C4-2B (cell line): ENCODE measurements around the gene RBP3.

Source experiments
- ZFX ChIP-seq: fragments of 450-650 bp; IDR thresholded peaks from 2 replicates; pipeline ENCODE4 v1.6.1; 2017
- TF ChIP-seq, protein P1 (sequence below): fragments of 450-650 bp; conservative IDR thresholded peaks from 2 replicates; pipeline ENCODE4 v1.5.1; 2017; ENCODE audit warnings: mild to moderate bottlenecking

- TF ChIP-seq, protein P1, sequence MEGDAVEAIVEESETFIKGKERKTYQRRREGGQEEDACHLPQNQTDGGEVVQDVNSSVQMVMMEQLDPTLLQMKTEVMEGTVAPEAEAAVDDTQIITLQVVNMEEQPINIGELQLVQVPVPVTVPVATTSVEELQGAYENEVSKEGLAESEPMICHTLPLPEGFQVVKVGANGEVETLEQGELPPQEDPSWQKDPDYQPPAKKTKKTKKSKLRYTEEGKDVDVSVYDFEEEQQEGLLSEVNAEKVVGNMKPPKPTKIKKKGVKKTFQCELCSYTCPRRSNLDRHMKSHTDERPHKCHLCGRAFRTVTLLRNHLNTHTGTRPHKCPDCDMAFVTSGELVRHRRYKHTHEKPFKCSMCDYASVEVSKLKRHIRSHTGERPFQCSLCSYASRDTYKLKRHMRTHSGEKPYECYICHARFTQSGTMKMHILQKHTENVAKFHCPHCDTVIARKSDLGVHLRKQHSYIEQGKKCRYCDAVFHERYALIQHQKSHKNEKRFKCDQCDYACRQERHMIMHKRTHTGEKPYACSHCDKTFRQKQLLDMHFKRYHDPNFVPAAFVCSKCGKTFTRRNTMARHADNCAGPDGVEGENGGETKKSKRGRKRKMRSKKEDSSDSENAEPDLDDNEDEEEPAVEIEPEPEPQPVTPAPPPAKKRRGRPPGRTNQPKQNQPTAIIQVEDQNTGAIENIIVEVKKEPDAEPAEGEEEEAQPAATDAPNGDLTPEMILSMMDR, result peak; percentile 88
- TF ChIP-seq ZFX, result no peak
Measured at GRCh38 chr10:47361293-47361692, 13.1 kb downstream of the RBP3 start.
